GM18508 (cell line): ENCODE data around the gene GFAP.
"Not testable (repeated sequence)": the region's sequence is repeated elsewhere in the genome, so short reads cannot be mapped to it uniquely, and the experiment has no call there.

Source experiments
- ATAC-seq: cut with Tn5 transposase; IDR thresholded peaks from one replicate; pipeline ENCODE4 v1.9.1; 2021; ENCODE audit warnings: moderate number of reproducible peaks; ENCODE audit not compliant: insufficient read depth, unreplicated experiment

Gene GFAP

GRCh38 chr17:44915321-44915726 lies at the start of gene GFAP:
Gene GFAP (minus strand): TSS chr17:44915500. CDS start chr17:44915486, 14 bp downstream.
- ATAC-seq = no peak

- ATAC-seq = no peak
Observed at GRCh38 chr17:44961921-44962350, 46.6 kb upstream of the GFAP start.

- no peak for ATAC-seq
Observed at GRCh38 chr17:44960691-44961090, 45.4 kb upstream of the GFAP start.

- ATAC-seq = no peak
Observed at GRCh38 chr17:44959821-44960531, 44.7 kb upstream of the GFAP start.

- ATAC-seq = no peak
Observed at GRCh38 chr17:44956998-44957981, 42.0 kb upstream of the GFAP start.

- ATAC-seq = no peak
Observed at GRCh38 chr17:44955674-44956425, 40.5 kb upstream of the GFAP start.

DNA sequence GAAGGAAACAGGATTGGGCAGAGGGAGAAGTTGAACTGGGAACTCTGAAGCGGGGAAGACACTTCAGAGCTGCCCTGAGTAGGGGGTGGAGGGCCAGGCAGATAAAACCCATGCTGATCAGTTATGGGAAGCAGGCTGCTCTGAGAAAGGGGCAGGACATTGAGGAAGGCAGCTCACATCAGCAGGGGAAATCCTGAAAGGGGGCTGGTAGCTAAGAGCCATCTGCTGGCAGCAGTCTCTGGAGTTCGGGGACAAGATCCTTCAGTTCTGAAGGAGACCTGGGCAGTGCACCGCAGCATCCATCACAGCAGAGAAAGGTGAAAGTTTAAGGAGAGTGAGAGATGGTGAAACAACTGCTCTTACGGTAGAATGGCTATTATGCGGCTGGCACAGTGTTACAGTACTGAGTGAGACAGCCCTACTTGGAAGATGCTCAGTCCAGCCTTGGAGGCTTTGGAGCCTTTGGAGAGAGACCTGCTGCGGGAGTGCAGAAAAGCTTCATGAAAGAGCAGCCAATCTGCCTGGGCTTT lies 37.7 kb upstream of the GFAP start:
- no peak for ATAC-seq

DNA sequence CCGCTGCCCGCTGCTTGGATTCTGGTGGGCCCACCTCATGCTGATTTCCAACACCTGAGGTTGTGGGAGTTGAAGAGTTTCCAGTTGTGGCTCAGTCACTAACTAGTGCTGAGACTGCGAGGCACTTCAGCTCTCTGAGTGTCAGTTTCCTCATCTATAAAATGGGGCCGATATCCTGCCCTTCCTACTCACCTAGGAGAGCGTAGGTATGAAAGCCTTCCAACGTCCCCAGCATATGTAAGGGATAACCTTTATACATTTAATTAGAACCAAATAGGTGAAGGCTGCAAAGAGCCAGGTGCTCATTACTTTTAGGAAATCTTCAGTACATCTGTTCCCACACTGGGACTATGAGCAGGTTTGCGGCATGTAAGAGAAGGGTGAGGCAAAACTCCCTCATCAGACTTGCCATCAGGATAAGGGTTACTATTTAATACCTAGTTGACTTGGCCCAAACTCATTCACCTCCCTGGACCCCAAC lies 33.1 kb upstream of the GFAP start:
- no peak for ATAC-seq

GRCh38 chr17:44947461-44948314 lies 32.4 kb upstream of the GFAP start, which contains the start of gene KIF18B:
Gene KIF18B (minus strand): TSS chr17:44947773. CDS start chr17:44936344, 11,429 bp downstream.
- ATAC-seq = peak; percentile 82

GRCh38 chr17:44945652-44946051 lies 30.4 kb upstream of the GFAP start:
- not testable (repeated sequence) for ATAC-seq

GRCh38 chr17:44942456-44942855 lies 27.2 kb upstream of the GFAP start:
- ATAC-seq = no peak

- ATAC-seq = no peak
Observed at GRCh38 chr17:44941712-44942331, 26.5 kb upstream of the GFAP start.

DNA sequence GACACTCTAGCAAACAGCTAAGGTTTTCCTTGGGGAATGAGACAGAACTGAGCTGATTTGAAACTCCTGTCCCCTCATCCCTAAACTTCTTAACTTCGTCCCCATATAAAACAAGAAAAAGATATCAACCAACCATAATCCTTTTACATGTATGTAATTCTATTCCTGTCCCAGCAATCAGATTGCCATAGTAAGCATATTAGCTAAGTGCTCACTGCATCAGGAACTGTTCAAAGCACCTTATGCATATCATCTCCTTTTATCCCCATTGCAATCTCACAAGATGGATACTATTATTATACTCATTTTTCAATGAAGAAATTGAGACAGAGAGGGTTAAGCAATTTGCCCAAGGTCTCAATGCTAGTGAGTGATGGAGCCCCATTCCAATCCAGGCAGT lies 25.5 kb upstream of the GFAP start:
- ATAC-seq = no peak

DNA sequence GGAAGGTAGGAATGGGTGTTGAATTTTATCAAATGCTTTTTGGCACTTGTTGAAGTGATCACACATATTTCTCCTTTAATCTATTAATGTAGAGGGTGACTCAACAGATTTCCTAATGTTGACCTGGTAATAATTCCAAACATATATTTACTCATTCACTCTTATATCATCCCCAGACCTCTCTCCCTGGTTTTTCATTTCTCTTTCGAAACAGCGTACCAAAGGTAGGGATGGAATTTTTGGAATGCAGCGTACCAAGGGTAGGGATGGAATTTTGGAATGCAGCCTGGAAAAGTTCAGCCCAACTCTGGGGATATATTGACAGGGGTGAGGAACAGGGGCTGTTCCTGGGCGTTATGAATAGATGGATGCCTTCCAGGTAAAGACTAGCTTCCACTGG lies 25.0 kb upstream of the GFAP start:
- no peak for ATAC-seq

DNA sequence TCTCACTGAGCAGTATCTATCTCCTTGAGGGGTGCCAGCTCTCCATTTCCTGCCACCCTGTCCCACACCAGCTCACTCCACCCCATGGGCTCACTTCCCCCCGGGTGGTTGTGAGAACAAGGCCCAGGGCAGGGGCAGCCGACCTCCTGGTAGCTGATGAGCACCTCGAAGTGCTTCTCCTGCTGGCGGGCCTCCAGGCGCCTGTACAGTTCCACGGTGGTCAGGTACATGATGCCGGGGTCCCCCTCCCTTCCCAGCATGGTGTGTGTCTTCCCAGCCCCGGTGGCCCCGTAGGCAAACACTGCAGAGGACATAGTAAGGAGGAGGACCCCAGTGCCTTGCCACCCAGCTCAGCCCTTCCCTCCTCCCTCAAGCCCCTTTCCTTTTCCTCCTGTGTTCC lies 19.8 kb upstream of the GFAP start:
- no peak for ATAC-seq

- ATAC-seq = no peak
Observed at GRCh38 chr17:44934745-44935105, 19.4 kb upstream of the GFAP start.

DNA sequence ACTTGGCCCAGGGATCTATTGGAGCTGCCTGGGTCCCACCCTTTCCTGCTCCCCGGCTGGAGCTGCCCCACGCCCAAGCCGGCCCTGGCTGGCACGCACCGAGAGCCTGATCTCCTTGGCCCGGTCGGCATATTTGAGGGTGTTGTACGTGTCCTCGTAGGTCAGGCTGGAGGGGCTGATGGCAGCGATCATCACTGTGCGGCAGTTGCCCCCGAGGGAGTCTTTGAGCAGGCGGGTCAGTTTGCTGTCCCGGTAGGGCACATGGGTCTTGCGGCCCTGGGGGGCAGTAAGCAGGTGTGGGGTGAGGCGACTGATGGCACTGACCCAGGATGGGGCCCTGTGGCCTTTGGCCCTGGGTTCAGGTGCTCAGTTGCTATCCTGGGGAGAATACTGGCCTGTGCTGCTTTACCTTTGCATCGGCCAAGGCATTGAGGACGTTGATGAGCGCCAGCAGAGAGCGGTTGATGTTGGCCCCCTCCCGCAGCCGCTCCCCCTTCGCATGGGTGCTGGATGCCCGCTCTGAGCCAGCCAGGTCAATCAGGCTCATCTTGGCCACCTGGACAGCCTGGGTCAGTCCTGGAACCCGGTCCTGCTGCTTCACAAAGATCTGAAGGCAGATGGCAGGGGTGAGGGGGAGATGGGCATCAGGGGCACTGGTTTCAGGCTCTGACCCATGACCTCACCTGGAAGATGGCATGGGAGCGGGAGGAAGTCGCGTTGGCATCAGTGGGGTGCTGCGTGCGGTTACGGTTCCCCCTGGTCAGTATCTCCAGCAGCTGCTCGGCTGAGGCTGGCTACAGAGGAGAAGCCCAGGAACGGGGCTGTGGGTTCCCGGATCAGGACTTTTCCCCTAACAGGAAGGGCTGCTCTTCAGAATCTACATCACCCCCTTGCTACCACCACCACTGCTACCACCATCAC lies 18.8 kb upstream of the GFAP start:
- ATAC-seq = no peak

- no peak for ATAC-seq
Observed at GRCh38 chr17:44932787-44933097, 17.4 kb upstream of the GFAP start.
